ENCODE results near the gene GUCY1B1. TPM values are rescaled to one million over a fixed set of nuclear protein-coding genes. Genes with fewer than 3 reads are reported as not detected.
"Not testable (repeated sequence)": the region's sequence is repeated elsewhere in the genome, so short reads cannot be mapped to it uniquely, and the experiment has no call there.

The GUCY1B1 gene
- total RNA-seq, 1 donor from 2014 or later: 13.5 TPM

GRCh38 chr4:155761916-155762315 is 3.1 kb downstream of the GUCY1B1 start:
- DNase-seq (ENCODE audit: low spot score): no peak

GRCh38 chr4:155762334-155762733 is 3.5 kb downstream of the GUCY1B1 start:
- no peak for DNase-seq (ENCODE audit: low spot score)

- DNase-seq (ENCODE audit: low spot score): no peak
Measured at GRCh38 chr4:155763551-155763950, 4.7 kb downstream of the GUCY1B1 start.

GRCh38 chr4:155765149-155765548 is 6.3 kb downstream of the GUCY1B1 start:
- DNase-seq (ENCODE audit: low spot score): no peak

GRCh38 chr4:155766622-155767021 is 7.8 kb downstream of the GUCY1B1 start:
- DNase-seq (ENCODE audit: low spot score): no peak

GRCh38 chr4:155768370-155768769 is 9.5 kb downstream of the GUCY1B1 start:
- DNase-seq (ENCODE audit: low spot score): no peak

- DNase-seq (ENCODE audit: low spot score): no peak
Measured at GRCh38 chr4:155769090-155769489, 10.3 kb downstream of the GUCY1B1 start.

GRCh38 chr4:155772459-155773195 is 13.8 kb downstream of the GUCY1B1 start:
- DNase-seq (ENCODE audit: low spot score): no peak

GRCh38 chr4:155773196-155773800 is 14.5 kb downstream of the GUCY1B1 start:
- DNase-seq (ENCODE audit: low spot score): no peak

- no peak for DNase-seq (ENCODE audit: low spot score)
Measured at GRCh38 chr4:155774033-155774432, 15.2 kb downstream of the GUCY1B1 start.

- peak; percentile 30 for DNase-seq (ENCODE audit: low spot score)
Measured at GRCh38 chr4:155777971-155778735, 19.3 kb downstream of the GUCY1B1 start.

- no peak for DNase-seq (ENCODE audit: low spot score)
Measured at GRCh38 chr4:155780775-155781174, 22.0 kb downstream of the GUCY1B1 start.

- DNase-seq (ENCODE audit: low spot score): no peak
Measured at GRCh38 chr4:155781249-155781831, 22.5 kb downstream of the GUCY1B1 start.

GRCh38 chr4:155784637-155785036 is 25.8 kb downstream of the GUCY1B1 start:
- no peak for DNase-seq (ENCODE audit: low spot score)

- no peak for DNase-seq (ENCODE audit: low spot score)
Measured at GRCh38 chr4:155785828-155786227, 27.0 kb downstream of the GUCY1B1 start.

GRCh38 chr4:155787113-155787710 is 28.4 kb downstream of the GUCY1B1 start:
- DNase-seq (ENCODE audit: low spot score): no peak

GRCh38 chr4:155789391-155789790 is 30.6 kb downstream of the GUCY1B1 start:
- no peak for DNase-seq (ENCODE audit: low spot score)

GRCh38 chr4:155789982-155790381 is 31.2 kb downstream of the GUCY1B1 start:
- no peak for DNase-seq (ENCODE audit: low spot score)

- no peak for DNase-seq (ENCODE audit: low spot score)
Measured at GRCh38 chr4:155794589-155795236, 35.9 kb downstream of the GUCY1B1 start.

GRCh38 chr4:155795991-155796390 is 37.2 kb downstream of the GUCY1B1 start:
- no peak for DNase-seq (ENCODE audit: low spot score)

- DNase-seq (ENCODE audit: low spot score): not testable (repeated sequence)
Measured at GRCh38 chr4:155797581-155797980, 38.8 kb downstream of the GUCY1B1 start.
